ENCODE results near the gene MAP3K3.

GRCh38 chr17:63629627-63630026 lies 7.4 kb downstream of the MAP3K3 start:
- TF ChIP-seq, protein P1, sequence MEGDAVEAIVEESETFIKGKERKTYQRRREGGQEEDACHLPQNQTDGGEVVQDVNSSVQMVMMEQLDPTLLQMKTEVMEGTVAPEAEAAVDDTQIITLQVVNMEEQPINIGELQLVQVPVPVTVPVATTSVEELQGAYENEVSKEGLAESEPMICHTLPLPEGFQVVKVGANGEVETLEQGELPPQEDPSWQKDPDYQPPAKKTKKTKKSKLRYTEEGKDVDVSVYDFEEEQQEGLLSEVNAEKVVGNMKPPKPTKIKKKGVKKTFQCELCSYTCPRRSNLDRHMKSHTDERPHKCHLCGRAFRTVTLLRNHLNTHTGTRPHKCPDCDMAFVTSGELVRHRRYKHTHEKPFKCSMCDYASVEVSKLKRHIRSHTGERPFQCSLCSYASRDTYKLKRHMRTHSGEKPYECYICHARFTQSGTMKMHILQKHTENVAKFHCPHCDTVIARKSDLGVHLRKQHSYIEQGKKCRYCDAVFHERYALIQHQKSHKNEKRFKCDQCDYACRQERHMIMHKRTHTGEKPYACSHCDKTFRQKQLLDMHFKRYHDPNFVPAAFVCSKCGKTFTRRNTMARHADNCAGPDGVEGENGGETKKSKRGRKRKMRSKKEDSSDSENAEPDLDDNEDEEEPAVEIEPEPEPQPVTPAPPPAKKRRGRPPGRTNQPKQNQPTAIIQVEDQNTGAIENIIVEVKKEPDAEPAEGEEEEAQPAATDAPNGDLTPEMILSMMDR (IDR thresholded peaks at IDR 0.05; ENCODE audit: extremely low read depth in 1 of 2, insufficient read depth in 1 of 2, low read depth in 1 of 2, low read length in 2 of 2): no peak
- no peak for TF ChIP-seq MYC (IDR thresholded peaks at IDR 0.05; ENCODE audit: low read depth, low read length)
- no peak for TF ChIP-seq POLR2AphosphoS5 (IDR thresholded peaks at IDR 0.05; ENCODE audit: insufficient read depth, low read depth, low read length)
- TF ChIP-seq POLR2A (IDR thresholded peaks at IDR 0.05; ENCODE audit: low read depth, low read length): no peak
